HG03439 (cell line): Measurements from ENCODE around the gene WASF1.
"Not testable (repeated sequence)": the region's sequence is repeated elsewhere in the genome, so short reads cannot be mapped to it uniquely, and the experiment has no call there.

Experiments used
- ATAC-seq: cut with Tn5 transposase; IDR thresholded peaks from one replicate; pipeline ENCODE4 v1.9.1; 2021; ENCODE audit warnings: mild to moderate bottlenecking, moderate library complexity; ENCODE audit not compliant: unreplicated experiment

The WASF1 gene

DNA sequence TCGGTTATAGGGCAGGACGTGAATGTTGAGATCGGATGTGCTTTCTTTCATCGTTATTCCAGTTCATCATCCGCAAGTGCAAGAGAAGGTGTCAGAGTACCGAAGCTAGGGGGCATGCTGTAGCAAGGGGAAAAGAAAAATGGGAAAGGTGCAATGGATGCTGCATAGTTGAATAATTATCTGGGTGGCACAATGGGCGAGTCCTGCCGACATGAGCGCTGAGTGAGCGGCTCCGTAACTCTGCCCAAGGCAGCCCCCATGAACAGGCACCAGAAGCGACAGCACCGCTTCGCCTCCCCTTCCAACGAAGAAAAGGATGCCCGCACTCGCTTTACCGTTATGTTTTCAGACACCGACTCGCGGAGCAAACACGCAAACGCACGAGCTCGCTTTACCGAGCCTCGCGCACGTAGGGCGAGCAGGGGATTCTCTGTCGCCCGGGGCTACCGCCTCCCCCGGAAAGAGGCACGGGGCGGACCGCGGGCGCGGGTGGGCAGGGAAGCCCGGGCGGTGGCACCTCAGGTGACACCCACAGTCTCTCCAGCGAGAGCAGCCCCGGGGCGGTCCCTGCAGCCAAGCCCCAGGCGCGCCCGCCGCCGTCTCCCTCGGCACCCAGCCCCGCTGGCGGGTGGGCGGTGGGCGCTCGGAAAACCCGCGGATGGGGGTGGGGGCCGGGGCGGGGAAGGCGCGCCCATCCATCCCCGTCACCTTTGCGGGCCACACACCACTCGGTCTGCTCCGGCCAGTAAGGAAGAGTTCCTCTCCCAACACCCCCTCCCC is 654 bp downstream of the WASF1 start:
- ATAC-seq: peak; percentile 27

- ATAC-seq: no peak
These were observed 5.9 kb downstream of the WASF1 start for GRCh38 chr6:110173506-110174132.

DNA sequence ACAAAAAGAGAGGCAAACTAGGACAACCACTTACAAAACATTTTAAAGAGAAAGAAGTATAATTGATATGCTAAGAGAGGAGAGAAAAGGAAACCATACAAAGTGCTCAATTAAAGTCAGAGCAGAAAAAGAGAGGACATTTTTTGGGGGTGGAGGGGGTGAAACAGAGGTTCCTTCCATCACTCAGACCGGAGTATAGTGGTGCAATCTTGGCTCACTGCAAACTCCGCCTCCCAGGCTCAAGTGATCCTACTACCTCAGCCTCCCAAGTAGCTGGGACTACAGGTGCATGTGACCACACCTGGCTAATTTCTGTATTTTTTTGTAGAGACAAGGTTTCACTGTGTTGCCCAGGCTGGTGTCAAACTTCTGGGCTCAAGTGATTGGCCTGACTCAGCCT is 9.4 kb downstream of the WASF1 start:
- no peak for ATAC-seq

GRCh38 chr6:110158479-110158878 is 21.0 kb downstream of the WASF1 start:
- no peak for ATAC-seq

DNA sequence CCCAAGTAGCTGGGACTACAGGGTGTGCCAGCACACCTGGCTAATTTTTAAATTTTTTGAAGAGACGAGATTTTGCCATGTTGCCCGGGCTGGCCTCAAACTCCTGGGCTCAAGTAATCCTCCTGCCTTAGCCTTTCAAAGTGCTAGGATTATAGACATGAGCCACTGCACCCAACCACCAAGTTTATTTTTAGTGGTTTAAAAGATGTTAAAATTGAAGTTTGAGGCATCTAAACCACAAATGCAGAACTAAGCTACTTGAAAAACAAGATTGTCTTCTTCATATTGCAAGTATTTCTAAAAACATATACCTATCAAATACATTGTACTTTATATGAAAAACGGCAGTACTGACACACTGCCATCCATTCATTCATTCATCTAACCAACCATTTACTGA is 31.6 kb downstream of the WASF1 start:
- no peak for ATAC-seq

- no peak for ATAC-seq
These were observed 38.8 kb downstream of the WASF1 start for GRCh38 chr6:110140650-110141049.

DNA sequence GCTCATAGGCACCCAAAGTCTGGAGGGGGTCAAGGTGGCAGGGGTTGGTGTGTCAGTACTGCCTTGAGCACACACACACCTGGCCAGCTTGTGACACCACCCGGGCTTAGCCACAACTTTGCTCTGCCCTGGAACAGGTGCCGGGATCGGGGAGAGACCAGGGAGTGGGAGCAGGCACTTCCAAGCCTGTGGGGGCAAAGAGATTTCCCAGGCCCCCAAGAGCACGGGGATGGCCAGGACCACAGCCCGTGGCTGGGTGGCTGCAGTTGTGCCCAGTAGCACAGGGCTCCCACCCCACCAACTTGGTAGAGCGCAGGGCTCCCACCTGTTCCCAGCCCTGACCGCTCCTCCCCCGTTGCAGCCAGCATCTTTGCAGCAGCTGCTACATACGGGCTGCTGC is 40.4 kb downstream of the WASF1 start:
- ATAC-seq: no peak

GRCh38 chr6:110137924-110138887 is 41.3 kb downstream of the WASF1 start:
- no peak for ATAC-seq

DNA sequence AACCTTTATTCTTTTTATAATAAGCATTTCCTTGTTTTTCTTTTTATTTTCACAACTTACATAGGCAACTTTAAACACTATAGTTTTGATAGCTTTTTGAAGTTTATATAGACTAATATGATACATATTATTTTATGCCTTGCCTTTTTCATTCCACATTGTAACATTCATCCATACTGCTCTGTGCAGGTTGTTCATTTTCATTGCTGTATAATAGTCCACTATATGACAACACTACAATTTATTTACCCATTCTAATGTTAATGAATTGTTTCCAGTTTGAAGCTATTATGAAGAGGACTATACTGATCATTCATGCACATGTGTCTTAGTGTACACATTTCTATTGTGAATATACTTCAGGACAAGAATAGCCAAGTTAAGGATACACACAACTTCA is 49.1 kb downstream of the WASF1 start:
- ATAC-seq: no peak

GRCh38 chr6:110128418-110128817 is 51.1 kb downstream of the WASF1 start:
- ATAC-seq: no peak

- ATAC-seq: no peak
These were observed 54.1 kb downstream of the WASF1 start for GRCh38 chr6:110125361-110125760.

DNA sequence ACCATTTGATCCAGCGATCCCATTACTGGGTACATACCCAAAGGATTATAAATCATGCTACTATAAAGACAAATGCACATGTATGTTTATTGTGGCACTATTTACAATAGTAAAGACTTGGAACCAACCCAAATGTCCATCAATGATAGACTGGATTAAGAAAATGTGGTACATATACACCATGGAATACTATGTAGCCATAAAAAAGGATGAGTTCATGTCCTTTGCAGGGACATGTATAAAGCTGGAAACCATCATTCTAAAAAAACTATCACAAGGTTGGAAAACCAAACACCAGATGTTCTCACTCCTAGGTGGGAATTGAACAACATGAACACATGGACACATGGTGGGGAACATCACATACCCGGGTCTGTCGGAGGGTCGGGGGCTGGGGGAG is 57.8 kb downstream of the WASF1 start:
- ATAC-seq: not testable (repeated sequence)

DNA sequence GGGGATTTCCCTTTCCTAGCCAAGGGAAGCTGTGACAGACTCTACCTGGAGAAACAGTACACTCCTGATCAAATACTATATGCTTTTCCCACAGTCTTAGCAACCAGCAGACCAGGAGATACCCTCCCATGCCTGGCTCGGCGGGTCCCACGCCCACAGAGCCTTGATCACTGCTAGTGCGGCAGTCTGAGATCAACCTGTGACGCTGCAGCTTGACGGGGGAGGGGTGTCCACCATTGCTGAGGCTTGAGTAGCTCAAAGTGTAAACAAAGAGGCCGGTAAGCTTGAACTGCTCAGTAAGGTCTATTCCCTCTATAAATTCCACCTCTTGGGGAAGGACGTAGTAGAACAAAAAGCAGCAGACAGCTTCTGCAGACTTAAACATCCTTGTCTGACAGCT is 63.2 kb downstream of the WASF1 start:
- ATAC-seq: no peak

- no peak for ATAC-seq
These were observed 65.5 kb downstream of the WASF1 start for GRCh38 chr6:110114004-110114403.

GRCh38 chr6:110105296-110105695 is 74.2 kb downstream of the WASF1 start:
- no peak for ATAC-seq

DNA sequence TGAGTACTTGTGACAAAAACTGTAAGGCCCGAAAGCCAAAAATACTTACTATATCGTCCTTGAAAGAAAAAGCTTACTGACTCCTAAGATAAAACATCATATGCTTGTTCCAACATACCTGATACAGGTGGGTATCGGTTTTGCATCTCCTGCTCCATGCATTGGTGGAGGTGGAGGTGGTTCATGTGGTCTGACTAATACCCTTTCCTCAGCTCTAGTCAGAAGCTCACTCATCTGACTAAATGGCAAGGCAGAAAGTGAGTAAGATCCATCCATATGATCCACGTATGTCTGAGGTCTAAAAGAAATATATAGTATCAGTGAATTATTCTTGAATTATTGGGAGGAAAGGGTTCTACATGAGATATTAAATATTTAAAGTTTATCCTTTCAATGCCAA is 76.2 kb downstream of the WASF1 start:
- ATAC-seq: no peak

GRCh38 chr6:110102411-110102810 is 77.1 kb downstream of the WASF1 start:
- no peak for ATAC-seq

DNA sequence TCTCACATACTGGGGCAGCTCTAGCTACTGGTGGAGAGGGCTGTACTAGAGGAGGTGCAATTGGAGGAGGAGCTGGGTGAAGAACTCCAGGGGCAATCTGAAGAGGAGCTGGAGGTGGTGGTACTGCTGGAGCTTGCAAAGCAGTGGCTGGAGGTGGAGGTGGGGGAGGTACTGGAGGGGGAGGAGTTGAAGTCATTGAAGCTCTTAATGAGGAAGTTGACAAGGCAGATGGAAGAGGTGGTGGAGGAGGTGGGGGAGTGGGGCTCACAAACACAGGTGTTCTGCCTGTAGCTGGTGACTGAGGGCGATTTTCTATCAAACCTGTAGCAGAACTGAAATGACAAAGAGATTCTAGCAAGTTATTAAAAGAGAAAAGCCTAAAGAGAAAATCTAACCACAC is 77.6 kb downstream of the WASF1 start:
- no peak for ATAC-seq

DNA sequence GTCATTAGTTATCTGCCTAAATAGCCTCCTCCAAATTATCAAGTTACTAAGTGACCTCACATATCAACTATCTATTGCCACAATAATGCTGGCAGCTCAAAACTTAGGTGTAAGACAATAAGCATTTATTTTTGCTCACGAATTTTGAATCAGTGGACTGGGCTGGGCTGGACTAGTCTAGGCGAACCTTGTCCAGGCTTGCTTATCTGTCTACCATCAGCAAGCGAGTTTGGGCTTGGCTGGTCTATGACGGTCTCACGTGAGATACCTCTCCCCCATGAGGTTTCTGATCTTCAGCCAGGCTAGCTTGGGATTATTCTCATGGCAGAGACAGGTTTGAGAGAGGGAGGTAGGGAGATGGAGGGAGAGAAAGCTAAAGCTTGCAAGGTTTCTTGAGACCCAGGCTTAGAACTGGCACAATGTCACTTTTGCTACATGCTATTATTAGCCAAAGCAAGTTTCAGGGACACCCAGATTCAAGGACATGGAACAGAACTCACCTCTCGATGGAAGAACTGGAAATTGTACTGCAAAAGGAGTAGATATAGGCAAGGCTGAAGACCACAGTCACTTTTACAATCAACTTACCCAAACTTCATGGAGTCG is 80.9 kb downstream of the WASF1 start:
- no peak for ATAC-seq

- ATAC-seq: no peak
These were observed 82.0 kb downstream of the WASF1 start for GRCh38 chr6:110097443-110097842.

GRCh38 chr6:110095935-110096334 is 83.5 kb downstream of the WASF1 start:
- ATAC-seq: no peak
